SU-DHL-6 (cell line): ENCODE data around the gene CNOT4.

Experiments
- EZH2phosphoT487 ChIP-seq: fragments of 200-600 bp; sonication (generic), shearing (Covaris generic); conservative IDR thresholded peaks from 2 replicates; pipeline ENCODE4 v1.6.1; 2018; ENCODE audit warnings: mild to moderate bottlenecking, antibody characterized with exemption, low read length, moderate library complexity, mixed read lengths
- TF ChIP-seq, protein P1 (sequence below): fragments of 200-600 bp; sonication (generic); IDR thresholded peaks from one replicate; pipeline ENCODE4 v1.5.1; 2017; ENCODE audit warnings: antibody characterized with exemption, mild to moderate bottlenecking, low read length, moderate library complexity; ENCODE audit not compliant: insufficient read depth, poor library complexity, severe bottlenecking

DNA sequence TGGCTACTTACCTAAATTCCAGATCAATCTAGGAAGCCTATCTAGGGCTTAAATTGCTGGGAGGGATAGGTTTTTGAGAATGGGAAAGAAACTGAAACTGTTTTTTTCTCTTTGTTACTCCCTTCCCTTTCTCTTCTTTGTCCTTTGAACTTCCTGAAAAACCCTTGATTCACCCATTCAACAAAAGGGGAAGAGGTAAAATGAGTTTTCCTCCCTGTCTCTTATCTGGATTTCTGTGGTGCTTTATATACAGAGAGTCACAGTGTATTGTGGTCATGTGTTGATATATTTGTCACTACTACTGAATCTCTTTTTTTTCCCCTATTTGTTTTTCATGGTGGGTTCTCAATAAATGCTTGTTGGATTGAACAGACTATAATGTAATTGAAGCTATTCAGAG, 28.0 kb upstream of the CNOT4 start:
- TF ChIP-seq, protein P1, sequence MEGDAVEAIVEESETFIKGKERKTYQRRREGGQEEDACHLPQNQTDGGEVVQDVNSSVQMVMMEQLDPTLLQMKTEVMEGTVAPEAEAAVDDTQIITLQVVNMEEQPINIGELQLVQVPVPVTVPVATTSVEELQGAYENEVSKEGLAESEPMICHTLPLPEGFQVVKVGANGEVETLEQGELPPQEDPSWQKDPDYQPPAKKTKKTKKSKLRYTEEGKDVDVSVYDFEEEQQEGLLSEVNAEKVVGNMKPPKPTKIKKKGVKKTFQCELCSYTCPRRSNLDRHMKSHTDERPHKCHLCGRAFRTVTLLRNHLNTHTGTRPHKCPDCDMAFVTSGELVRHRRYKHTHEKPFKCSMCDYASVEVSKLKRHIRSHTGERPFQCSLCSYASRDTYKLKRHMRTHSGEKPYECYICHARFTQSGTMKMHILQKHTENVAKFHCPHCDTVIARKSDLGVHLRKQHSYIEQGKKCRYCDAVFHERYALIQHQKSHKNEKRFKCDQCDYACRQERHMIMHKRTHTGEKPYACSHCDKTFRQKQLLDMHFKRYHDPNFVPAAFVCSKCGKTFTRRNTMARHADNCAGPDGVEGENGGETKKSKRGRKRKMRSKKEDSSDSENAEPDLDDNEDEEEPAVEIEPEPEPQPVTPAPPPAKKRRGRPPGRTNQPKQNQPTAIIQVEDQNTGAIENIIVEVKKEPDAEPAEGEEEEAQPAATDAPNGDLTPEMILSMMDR, result no peak
- no peak for TF ChIP-seq EZH2phosphoT487
